SK-N-SH (cell line): ENCODE measurements around the gene MACROD1. TPM values are rescaled to one million over a fixed set of nuclear protein-coding genes. Genes with fewer than 3 reads are reported as not detected.

Experiments used
- CTCF ChIA-PET: fragments of 300-600, 350-600 bp; formaldehyde crosslinking; extraction: SDS; loops from one replicate; lab custom pipeline; 2021; lab: Yijun Ruan, JAX
- POLR2A ChIA-PET: fragments of 350-600 bp; sonication (Branson Sonifier 250); formaldehyde crosslinking; extraction: SDS; loops from one replicate; lab custom pipeline; 2020; ENCODE audit warnings: antibody characterized with exemption, inconsistent platforms; lab: Yijun Ruan, JAX
- DNase-seq: peaks from one replicate; pipeline ENCODE4 v3.0.0; 2012
- H2AFZ ChIP-seq: fragments of 200-600 bp; sonication (generic); 2 replicates; pipeline ENCODE4 v1.8.1; 2016; ENCODE audit warnings: antibody characterized with exemption, mild to moderate bottlenecking, low read depth
- H3F3A ChIP-seq: fragments of 200-600 bp; sonication (generic); replicated peaks from 2 replicates; pipeline ENCODE3; 2016; ENCODE audit warnings: antibody characterized with exemption, mild to moderate bottlenecking; ENCODE audit not compliant: insufficient read depth
- H3K27ac ChIP-seq, 2 experiments: fragments of 200-500 bp in 1 of 2; fragments of 200-600 bp in 1 of 2; sonication (Bioruptor generic) in 1 of 2; sonication (generic), shearing (Covaris generic) in 1 of 2; 2 replicates each; pipeline versions ENCODE4 v1.5.1 to v1.6.1; 2014 to 2016; ENCODE audit warnings: low read depth in 2 of 2, inconsistent platforms in 1 of 2, low read length in 1 of 2, mild to moderate bottlenecking in 1 of 2, mixed read lengths in 1 of 2
- H3K27me3 ChIP-seq: fragments of 200-600 bp; sonication (generic), shearing (Covaris generic); 2 replicates; pipeline ENCODE4 v1.6.1; 2016; ENCODE audit warnings: mixed run types; ENCODE audit not compliant: insufficient read depth
- H3K36me3 ChIP-seq, 2 experiments: fragments of 200-500 bp in 1 of 2; fragments of 200-600 bp in 1 of 2; sonication (Bioruptor generic) in 1 of 2; sonication (generic) in 1 of 2; replicated peaks in 1 of 2; 2 replicates each; pipeline versions ENCODE3 to v1.5.1; 2014 to 2016; ENCODE audit warnings: low read length in 1 of 2, mild to moderate bottlenecking in 1 of 2; ENCODE audit not compliant: insufficient read depth in 2 of 2, control insufficient read depth in 1 of 2
- H3K4me1 ChIP-seq, 2 experiments: fragments of 200-500 bp in 1 of 2; fragments of 200-600 bp in 1 of 2; sonication (Bioruptor generic) in 1 of 2; sonication (generic), shearing (Covaris generic) in 1 of 2; 2 replicates each; pipeline versions ENCODE4 v1.5.1 to v1.6.1; 2014 to 2016; ENCODE audit warnings: low read depth in 1 of 2, low read length in 1 of 2, mixed run types in 1 of 2; ENCODE audit not compliant: insufficient read depth in 2 of 2, control insufficient read depth in 1 of 2
- H3K4me2 ChIP-seq: fragments of 200-600 bp; sonication (generic), shearing (Covaris generic); 2 replicates; pipeline ENCODE4 v1.6.1; 2017; ENCODE audit warnings: mixed run types
- H3K4me3 ChIP-seq, 2 experiments: fragments of 200-500 bp in 1 of 2; fragments of 200-600 bp in 1 of 2; sonication (Bioruptor generic) in 1 of 2; sonication (generic), shearing (Covaris generic) in 1 of 2; 2 replicates each; pipeline versions ENCODE4 v1.5.1 to v1.8.1; 2014 to 2016; ENCODE audit warnings: low read depth in 2 of 2, inconsistent platforms in 1 of 2, low read length in 1 of 2, mild to moderate bottlenecking in 1 of 2, mixed read lengths in 1 of 2, moderate library complexity in 1 of 2
- H3K79me2 ChIP-seq: fragments of 200-600 bp; sonication (generic); 2 replicates; pipeline ENCODE4 v1.8.1; 2017; ENCODE audit warnings: mild to moderate bottlenecking; ENCODE audit not compliant: insufficient read depth
- H3K9ac ChIP-seq: fragments of 200-600 bp; sonication (generic); 2 replicates; pipeline ENCODE4 v1.6.1; 2017; ENCODE audit warnings: mixed run types
- H3K9me2 ChIP-seq: fragments of 200-600 bp; sonication (generic); 2 replicates; pipeline ENCODE4 v1.6.1; 2017; ENCODE audit warnings: mixed run types
- H3K9me3 ChIP-seq: fragments of 200-600 bp; sonication (generic); 2 replicates; pipeline ENCODE4 v1.6.1; 2017; ENCODE audit warnings: mixed run types, mild to moderate bottlenecking, moderate library complexity
- H4K20me1 ChIP-seq: fragments of 200-600 bp; sonication (generic); 2 replicates; pipeline ENCODE4 v1.6.1; 2017; ENCODE audit warnings: mild to moderate bottlenecking, mixed run types; ENCODE audit not compliant: insufficient read depth
- EP300 ChIP-seq, 2 experiments: IDR thresholded peaks; 2 replicates each; pipeline versions ENCODE4 v1.4.0 to v1.6.1; 2012; ENCODE audit warnings: borderline replicate concordance in 1 of 2, low read depth in 1 of 2, low read length in 1 of 2
- EZH2phosphoT487 ChIP-seq: fragments of 200-600 bp; sonication (generic); IDR thresholded peaks from 2 replicates; pipeline ENCODE4 v1.6.1; 2017; ENCODE audit warnings: low read depth, mixed run types, mild to moderate bottlenecking, antibody characterized with exemption, moderate library complexity, borderline replicate concordance
- FOXM1 ChIP-seq: IDR thresholded peaks from 2 replicates; pipeline ENCODE4 v1.4.0; 2012; ENCODE audit warnings: low read depth, mild to moderate bottlenecking
- GABPA ChIP-seq: IDR thresholded peaks from 2 replicates; pipeline ENCODE4 v1.4.0; 2012; ENCODE audit warnings: low read depth, mild to moderate bottlenecking
- MEF2A ChIP-seq: IDR thresholded peaks from 2 replicates; pipeline ENCODE4 v1.4.0; 2012; ENCODE audit warnings: low read depth, borderline replicate concordance
- MXI1 ChIP-seq: IDR thresholded peaks from 2 replicates; pipeline ENCODE4 v1.6.1; 2012; ENCODE audit warnings: mild to moderate bottlenecking, low read depth, low read length, improper control_type of control experiment
- NFIC ChIP-seq: IDR thresholded peaks from 2 replicates; pipeline ENCODE4 v1.4.0; 2012; ENCODE audit warnings: borderline replicate concordance
- NRF1 ChIP-seq: IDR thresholded peaks from 2 replicates; pipeline ENCODE4 v1.6.1; 2012; ENCODE audit warnings: low read depth, mild to moderate bottlenecking, low read length
- PBX3 ChIP-seq: IDR thresholded peaks from 2 replicates; pipeline ENCODE4; 2012
- RXRA ChIP-seq: IDR thresholded peaks from 2 replicates; pipeline ENCODE4 v1.4.0; 2012; ENCODE audit warnings: low read depth, mild to moderate bottlenecking, borderline replicate concordance
- TAF1 ChIP-seq: IDR thresholded peaks from 2 replicates; pipeline ENCODE4 v1.6.1; 2012; ENCODE audit warnings: low read depth, mild to moderate bottlenecking, low read length, moderate library complexity, borderline replicate concordance
- USF2 ChIP-seq: fragments of 150-350 bp; IDR thresholded peaks from 2 replicates; pipeline ENCODE4 v1.6.1; 2017; ENCODE audit warnings: antibody characterized with exemption, low read length, low read depth, borderline replicate concordance
- YY1 ChIP-seq: IDR thresholded peaks from 2 replicates; pipeline ENCODE4 v1.4.0; 2012; ENCODE audit warnings: low read depth, mild to moderate bottlenecking
- WGBS: methylation state at CpG from one replicate; pipeline ENCODE4 v1.1.6; 2017; ENCODE audit warnings: low lambda C conversion rate; 5-methylcytosine and 5-hydroxymethylcytosine counted together
- polyA plus RNA-seq, 3 experiments: library from polyadenylated mRNA; depleted of rRNA; stranded (reverse); fragments of >200 nt; gene quantifications; 2 replicates each; pipeline ENCODE4 v1.2.3, GENCODE V29; 2012

The MACROD1 gene
- polyA plus RNA-seq, 1 of the 3 experiments (the other 2 are of a cell fraction): 49.1 TPM

- TF ChIP-seq YY1 (no peak), FOXM1 (no peak), EZH2phosphoT487 (no peak), NFIC (no peak), MEF2A (no peak), EP300 (IDR thresholded peaks at IDR 0.05; ENCODE audit: borderline replicate concordance in 1 of 2, low read depth in 1 of 2, low read length in 1 of 2) (no peak), PBX3 (no peak), RXRA (no peak)
Measured at GRCh38 chr11:64074239-64074638, 91.7 kb downstream of the MACROD1 start (continued).

- no peak for TF ChIP-seq PBX3
- no peak for TF ChIP-seq RXRA
- TF ChIP-seq EP300 (IDR thresholded peaks at IDR 0.05; ENCODE audit: borderline replicate concordance in 1 of 2, low read depth in 1 of 2, low read length in 1 of 2): peak in 1 of 2 experiments; percentile 13; a peak in 1 of 4 replicates
- TF ChIP-seq TAF1: no peak
- TF ChIP-seq USF2: no peak
- H3K4me3 ChIP-seq: no peak overlapping the region
- peaks cover 11 to 90% of the 10 kb centered on the region in 2 experiments; a peak in 2 of 4 replicates for H3K4me1 ChIP-seq
- no peak for DNase-seq
- H3K36me3 ChIP-seq: no peaks in the 10 kb centered on the region
- no peak overlapping the region for H3K9ac ChIP-seq
- H3K9me2 ChIP-seq: no peaks in the 10 kb centered on the region
- H3K27me3 ChIP-seq: no peaks in the 10 kb centered on the region
- H3F3A ChIP-seq: no peaks in the 10 kb centered on the region
- POLR2A ChIA-PET: interaction anchor here (1.0 to 2.2 kb wide), 5 partner anchors 10 to 40 kb away, joined by 3 to 9 read pairs (median 3); no protein-coding TSS in a partner anchor
- no peak overlapping the region for H3K4me2 ChIP-seq
- H2AFZ ChIP-seq: no peak overlapping the region
- no peaks in the 10 kb centered on the region for H4K20me1 ChIP-seq
- CTCF ChIA-PET: interaction anchor here (0.9 to 3.0 kb wide), 5 partner anchors 12 to 76 kb away, joined by 3 to 12 read pairs (median 4); no protein-coding TSS in a partner anchor
- no CpG with 5 or more reads among the region's 13 CpGs for WGBS
- no peaks in the 10 kb centered on the region for H3K9me3 ChIP-seq
- no peaks in the 10 kb centered on the region for H3K79me2 ChIP-seq
- H3K27ac ChIP-seq: peak overlapping the region in 1 of 2 experiments; percentile 81; a peak in 2 of 4 replicates
Measured at GRCh38 chr11:64073542-64073941, 92.4 kb downstream of the MACROD1 start.

GRCh38 chr11:64072871-64073270, 93.0 kb downstream of the MACROD1 start:
- no peak for TF ChIP-seq GABPA
- TF ChIP-seq NRF1: no peak
- TF ChIP-seq EZH2phosphoT487: no peak
- TF ChIP-seq MXI1: no peak
- H3K9ac ChIP-seq: no peak overlapping the region
- no peak overlapping the region for H3K4me2 ChIP-seq
- no peak overlapping the region for H2AFZ ChIP-seq
- H3K79me2 ChIP-seq: no peaks in the 10 kb centered on the region
- H3K9me3 ChIP-seq: no peaks in the 10 kb centered on the region
- DNase-seq: no peak
- H3K9me2 ChIP-seq: no peaks in the 10 kb centered on the region
- POLR2A ChIA-PET: interaction anchor here (1.0 to 2.2 kb wide), 2 partner anchors 14 to 39 kb away, joined by 3 to 9 read pairs; no protein-coding TSS in a partner anchor
- 87% methylated on average over 8 of the region's 9 CpGs for WGBS
- no peak overlapping the region for H3K4me3 ChIP-seq
- H3F3A ChIP-seq: no peaks in the 10 kb centered on the region
- CTCF ChIA-PET: interaction anchor here (0.9 to 3.0 kb wide), 4 partner anchors 13 to 77 kb away, joined by 3 to 12 read pairs (median 4); no protein-coding TSS in a partner anchor
- H3K36me3 ChIP-seq: no peaks in the 10 kb centered on the region
- peaks cover 4 to 91% of the 10 kb centered on the region in 2 experiments; a peak in 3 of 4 replicates for H3K4me1 ChIP-seq
- H3K27ac ChIP-seq: peak overlapping the region in 1 of 2 experiments; percentile 81; a peak in 2 of 4 replicates
- no peaks in the 10 kb centered on the region for H4K20me1 ChIP-seq
- H3K27me3 ChIP-seq: no peaks in the 10 kb centered on the region
